Measurements from ENCODE around the gene MYO1D. TPM values are rescaled to one million over a fixed set of nuclear protein-coding genes. Genes with fewer than 3 reads are reported as not detected.
A peak's percentile ranks its signal among the peaks of the same experiment; 100 is the strongest.

Gene MYO1D
- total and polyA plus RNA-seq, 2 of the 13 experiments (the other 11 are each of a cell fraction or from before 2014, with no cell fraction given) = 13.2 to 17.3 TPM

DNA sequence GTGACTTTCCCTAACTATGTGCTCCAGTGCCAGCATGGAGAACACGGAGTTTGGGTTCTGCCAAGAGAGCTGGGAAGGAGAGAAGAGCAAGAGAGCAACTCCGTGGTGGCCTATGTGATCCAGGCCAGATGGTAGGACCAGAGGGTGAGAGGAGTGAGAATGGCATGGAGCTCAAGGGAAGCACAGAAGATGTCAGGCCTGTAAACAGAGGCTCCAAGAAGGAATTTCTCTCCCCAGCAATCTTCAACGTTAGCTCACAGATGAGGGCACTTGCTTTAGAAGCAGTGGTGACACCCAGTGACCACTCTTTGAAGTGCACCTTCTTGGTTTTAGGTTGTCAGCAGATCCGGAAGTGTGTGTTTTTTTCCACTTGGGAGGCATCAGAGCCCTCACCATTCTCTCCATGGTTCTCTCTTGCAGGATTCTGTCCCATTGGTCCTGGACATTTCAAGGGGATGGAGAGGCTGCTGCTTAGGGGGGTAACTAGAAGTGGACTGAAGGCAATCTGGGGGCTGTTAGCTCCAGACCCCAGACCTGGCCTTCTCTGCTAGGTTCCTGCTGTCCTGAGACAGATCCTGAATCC, 33.0 kb upstream of the MYO1D start (continued):
- TF ChIP-seq, protein P1, sequence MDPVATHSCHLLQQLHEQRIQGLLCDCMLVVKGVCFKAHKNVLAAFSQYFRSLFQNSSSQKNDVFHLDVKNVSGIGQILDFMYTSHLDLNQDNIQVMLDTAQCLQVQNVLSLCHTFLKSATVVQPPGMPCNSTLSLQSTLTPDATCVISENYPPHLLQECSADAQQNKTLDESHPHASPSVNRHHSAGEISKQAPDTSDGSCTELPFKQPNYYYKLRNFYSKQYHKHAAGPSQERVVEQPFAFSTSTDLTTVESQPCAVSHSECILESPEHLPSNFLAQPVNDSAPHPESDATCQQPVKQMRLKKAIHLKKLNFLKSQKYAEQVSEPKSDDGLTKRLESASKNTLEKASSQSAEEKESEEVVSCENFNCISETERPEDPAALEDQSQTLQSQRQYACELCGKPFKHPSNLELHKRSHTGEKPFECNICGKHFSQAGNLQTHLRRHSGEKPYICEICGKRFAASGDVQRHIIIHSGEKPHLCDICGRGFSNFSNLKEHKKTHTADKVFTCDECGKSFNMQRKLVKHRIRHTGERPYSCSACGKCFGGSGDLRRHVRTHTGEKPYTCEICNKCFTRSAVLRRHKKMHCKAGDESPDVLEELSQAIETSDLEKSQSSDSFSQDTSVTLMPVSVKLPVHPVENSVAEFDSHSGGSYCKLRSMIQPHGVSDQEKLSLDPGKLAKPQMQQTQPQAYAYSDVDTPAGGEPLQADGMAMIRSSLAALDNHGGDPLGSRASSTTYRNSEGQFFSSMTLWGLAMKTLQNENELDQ (CRISPR knock-in tag; IDR thresholded peaks at IDR 0.05; ENCODE audit: borderline replicate concordance) = no peak
- TF ChIP-seq MAFF (IDR thresholded peaks at IDR 0.05; ENCODE audit: low read depth, low read length) = peak; percentile 49
- TF ChIP-seq, protein P2, sequence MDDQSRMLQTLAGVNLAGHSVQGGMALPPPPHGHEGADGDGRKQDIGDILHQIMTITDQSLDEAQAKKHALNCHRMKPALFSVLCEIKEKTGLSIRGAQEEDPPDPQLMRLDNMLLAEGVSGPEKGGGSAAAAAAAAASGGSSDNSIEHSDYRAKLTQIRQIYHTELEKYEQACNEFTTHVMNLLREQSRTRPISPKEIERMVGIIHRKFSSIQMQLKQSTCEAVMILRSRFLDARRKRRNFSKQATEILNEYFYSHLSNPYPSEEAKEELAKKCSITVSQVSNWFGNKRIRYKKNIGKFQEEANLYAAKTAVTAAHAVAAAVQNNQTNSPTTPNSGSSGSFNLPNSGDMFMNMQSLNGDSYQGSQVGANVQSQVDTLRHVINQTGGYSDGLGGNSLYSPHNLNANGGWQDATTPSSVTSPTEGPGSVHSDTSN (CRISPR knock-in tag; IDR thresholded peaks at IDR 0.05; ENCODE audit: borderline replicate concordance) = no peak
- TF ChIP-seq, protein P3, sequence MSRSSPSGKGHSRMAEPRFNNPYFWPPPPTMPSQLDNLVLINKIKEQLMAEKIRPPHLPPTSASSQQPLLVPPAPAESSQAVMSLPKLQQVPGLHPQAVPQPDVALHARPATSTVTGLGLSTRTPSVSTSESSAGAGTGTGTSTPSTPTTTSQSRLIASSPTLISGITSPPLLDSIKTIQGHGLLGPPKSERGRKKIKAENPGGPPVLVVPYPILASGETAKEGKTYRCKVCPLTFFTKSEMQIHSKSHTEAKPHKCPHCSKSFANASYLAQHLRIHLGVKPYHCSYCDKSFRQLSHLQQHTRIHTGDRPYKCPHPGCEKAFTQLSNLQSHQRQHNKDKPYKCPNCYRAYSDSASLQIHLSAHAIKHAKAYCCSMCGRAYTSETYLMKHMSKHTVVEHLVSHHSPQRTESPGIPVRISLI (CRISPR knock-in tag; IDR thresholded peaks at IDR 0.05; ENCODE audit: borderline replicate concordance) = peak; percentile 80; the same call in 1 of the 2 replicates
- no peak for TF ChIP-seq EEA1 (CRISPR knock-in tag; IDR thresholded peaks at IDR 0.05; ENCODE audit: borderline replicate concordance)
- TF ChIP-seq, protein P4, sequence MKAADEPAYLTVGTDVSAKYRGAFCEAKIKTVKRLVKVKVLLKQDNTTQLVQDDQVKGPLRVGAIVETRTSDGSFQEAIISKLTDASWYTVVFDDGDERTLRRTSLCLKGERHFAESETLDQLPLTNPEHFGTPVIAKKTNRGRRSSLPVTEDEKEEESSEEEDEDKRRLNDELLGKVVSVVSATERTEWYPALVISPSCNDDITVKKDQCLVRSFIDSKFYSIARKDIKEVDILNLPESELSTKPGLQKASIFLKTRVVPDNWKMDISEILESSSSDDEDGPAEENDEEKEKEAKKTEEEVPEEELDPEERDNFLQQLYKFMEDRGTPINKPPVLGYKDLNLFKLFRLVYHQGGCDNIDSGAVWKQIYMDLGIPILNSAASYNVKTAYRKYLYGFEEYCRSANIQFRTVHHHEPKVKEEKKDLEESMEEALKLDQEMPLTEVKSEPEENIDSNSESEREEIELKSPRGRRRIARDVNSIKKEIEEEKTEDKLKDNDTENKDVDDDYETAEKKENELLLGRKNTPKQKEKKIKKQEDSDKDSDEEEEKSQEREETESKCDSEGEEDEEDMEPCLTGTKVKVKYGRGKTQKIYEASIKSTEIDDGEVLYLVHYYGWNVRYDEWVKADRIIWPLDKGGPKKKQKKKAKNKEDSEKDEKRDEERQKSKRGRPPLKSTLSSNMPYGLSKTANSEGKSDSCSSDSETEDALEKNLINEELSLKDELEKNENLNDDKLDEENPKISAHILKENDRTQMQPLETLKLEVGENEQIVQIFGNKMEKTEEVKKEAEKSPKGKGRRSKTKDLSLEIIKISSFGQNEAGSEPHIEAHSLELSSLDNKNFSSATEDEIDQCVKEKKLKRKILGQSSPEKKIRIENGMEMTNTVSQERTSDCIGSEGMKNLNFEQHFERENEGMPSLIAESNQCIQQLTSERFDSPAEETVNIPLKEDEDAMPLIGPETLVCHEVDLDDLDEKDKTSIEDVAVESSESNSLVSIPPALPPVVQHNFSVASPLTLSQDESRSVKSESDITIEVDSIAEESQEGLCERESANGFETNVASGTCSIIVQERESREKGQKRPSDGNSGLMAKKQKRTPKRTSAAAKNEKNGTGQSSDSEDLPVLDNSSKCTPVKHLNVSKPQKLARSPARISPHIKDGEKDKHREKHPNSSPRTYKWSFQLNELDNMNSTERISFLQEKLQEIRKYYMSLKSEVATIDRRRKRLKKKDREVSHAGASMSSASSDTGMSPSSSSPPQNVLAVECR (CRISPR knock-in tag; IDR thresholded peaks at IDR 0.05; ENCODE audit: borderline replicate concordance) = no peak; the same call in 1 of the 2 replicates
- TF ChIP-seq SMC3 (IDR thresholded peaks at IDR 0.05; ENCODE audit: low read length) = peak; percentile 78; the same call in 1 of the 2 replicates
- no peak for TF ChIP-seq NFYC (CRISPR knock-in tag; IDR thresholded peaks at IDR 0.05)
- TF ChIP-seq ZNF205 (CRISPR knock-in tag; IDR thresholded peaks at IDR 0.05) = no peak
- TF ChIP-seq ZBTB7A (CRISPR knock-in tag; IDR thresholded peaks at IDR 0.05) = no peak
- TF ChIP-seq, protein P5, sequence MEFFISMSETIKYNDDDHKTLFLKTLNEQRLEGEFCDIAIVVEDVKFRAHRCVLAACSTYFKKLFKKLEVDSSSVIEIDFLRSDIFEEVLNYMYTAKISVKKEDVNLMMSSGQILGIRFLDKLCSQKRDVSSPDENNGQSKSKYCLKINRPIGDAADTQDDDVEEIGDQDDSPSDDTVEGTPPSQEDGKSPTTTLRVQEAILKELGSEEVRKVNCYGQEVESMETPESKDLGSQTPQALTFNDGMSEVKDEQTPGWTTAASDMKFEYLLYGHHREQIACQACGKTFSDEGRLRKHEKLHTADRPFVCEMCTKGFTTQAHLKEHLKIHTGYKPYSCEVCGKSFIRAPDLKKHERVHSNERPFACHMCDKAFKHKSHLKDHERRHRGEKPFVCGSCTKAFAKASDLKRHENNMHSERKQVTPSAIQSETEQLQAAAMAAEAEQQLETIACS (CRISPR knock-in tag; IDR thresholded peaks at IDR 0.05) = peak; percentile 32; the same call in 1 of the 2 replicates
- 0 out of 2 replicates have a peak, but pooled peaks have one; percentile 11 for TF ChIP-seq THAP11 (CRISPR knock-in tag; IDR thresholded peaks at IDR 0.05)
- TF ChIP-seq ZSCAN30 (CRISPR knock-in tag; IDR thresholded peaks at IDR 0.05) = no peak
- TF ChIP-seq GABPA (IDR thresholded peaks at IDR 0.05; ENCODE audit: low read depth, low read length) = no peak
- TF ChIP-seq GABPA (CRISPR knock-in tag; IDR thresholded peaks at IDR 0.05; ENCODE audit: low read depth) = peak; percentile 53
- TF ChIP-seq NR2F2 (IDR thresholded peaks at IDR 0.05; ENCODE audit: borderline replicate concordance, low read depth) = no peak
- no peak for TF ChIP-seq ZNF383 (CRISPR knock-in tag; IDR thresholded peaks at IDR 0.05; ENCODE audit: borderline replicate concordance)
- TF ChIP-seq, protein P6, sequence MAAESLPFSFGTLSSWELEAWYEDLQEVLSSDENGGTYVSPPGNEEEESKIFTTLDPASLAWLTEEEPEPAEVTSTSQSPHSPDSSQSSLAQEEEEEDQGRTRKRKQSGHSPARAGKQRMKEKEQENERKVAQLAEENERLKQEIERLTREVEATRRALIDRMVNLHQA (CRISPR knock-in tag; IDR thresholded peaks at IDR 0.05) = no peak

Measured in HepG2 (cell line).